Psoas muscle (tissue), 8 donors: ENCODE results near the gene CLCN2. TPM values are rescaled to one million over a fixed set of nuclear protein-coding genes. Genes with fewer than 3 reads are reported as not detected.
A peak's percentile ranks its signal among the peaks of the same experiment; 100 is the strongest.

ENCODE experiments used
- ATAC-seq, 4 donors: fragments of 200-7000 bp; cut with Tn5 transposase; one replicate each; pipeline ENCODE4 v1.9.1; 2020; ENCODE audit warnings: moderate library complexity in 3 of 4, mild to moderate bottlenecking in 2 of 4
- DNase-seq, 2 donors: peaks; one replicate each; pipeline ENCODE4 v3.0.0-alpha.2; 2020
- H3K27ac ChIP-seq: fragments of 200-600 bp; one replicate; pipeline ENCODE4 v1.8.0; 2022
- H3K27me3 ChIP-seq, 3 donors: fragments of 200-600 bp in 1 of 3; one replicate each; pipeline versions ENCODE4 v1.6.1 to v1.8.0; 2013 to 2022; ENCODE audit warnings: low read length in 2 of 3, mild to moderate bottlenecking in 2 of 3, moderate library complexity in 1 of 3; ENCODE audit not compliant: insufficient read depth in 3 of 3
- H3K36me3 ChIP-seq, 2 donors: fragments of 200-600 bp in 1 of 2; one replicate each; pipeline versions ENCODE4 v1.6.1 to v1.8.0; 2013 to 2022; ENCODE audit warnings: low read depth in 1 of 2, mild to moderate bottlenecking in 1 of 2, moderate library complexity in 1 of 2; ENCODE audit not compliant: insufficient read depth in 1 of 2
- H3K4me1 ChIP-seq: fragments of 200-600 bp; one replicate; pipeline ENCODE4 v1.8.0; 2022
- H3K4me3 ChIP-seq: fragments of 200-600 bp; one replicate; pipeline ENCODE4 v1.8.0; 2022; ENCODE audit warnings: mild to moderate bottlenecking
- H3K9me3 ChIP-seq: fragments of 200-600 bp; one replicate; pipeline ENCODE4 v1.8.0; 2022
- WGBS, 3 donors: extraction: QIAGEN DNeasy Blood & Tissue Kit; methylation state at CpG; one replicate each; pipeline versions ENCODE4 v1.1.6 to v1.1.7; 2013; 5-methylcytosine and 5-hydroxymethylcytosine counted together
- intact Hi-C, 2 donors: fragments of 100-400 bp; cut with DNase I; formaldehyde crosslinking; loops; one replicate each; pipeline versions ENCODE4 v1.11.0 to v1.14.2; 2022
- polyA plus RNA-seq, 3 donors: library from polyadenylated mRNA; stranded (reverse); fragments of 200-250 nt; gene quantifications; one replicate each; pipeline ENCODE4 v1.2.3, GENCODE V29; 2013
- total RNA-seq, 4 donors: library from RNA; stranded (reverse); fragmentation: NEBNext Ultra II Directional in 2 of 4; extraction: Animal tissue kit (Norgen Biotek cat#: 25700) in 2 of 4; gene quantifications; one replicate each; pipeline versions ENCODE4 v1.2.1 to v1.2.4, GENCODE V29; 2021 to 2023
- TF ChIP-seq, protein P1 (sequence below): fragments of 200-600 bp; IDR thresholded peaks from one replicate; pipeline ENCODE4 v1.8.0; 2022; ENCODE audit warnings: antibody characterized with exemption
- donor health status: healthy with polysubstance abuse.
- donor health status: DM: no; HTN: no; CAD: no; lungs with moderate emphysema.
- donor health status: Bipolar disorder and iron deficiency.
- donor health status: healthy.
- donor health status: DM: yes; HTN: yes; CAD: no.
- donor health status: DM: no; HTN: no; CAD: no.
- donor health status: DM: no; HTN: no; CAD: no.
- donor health status: DM: yes; HTN: yes; CAD: no.

The CLCN2 gene
- total and polyA plus RNA-seq, 7 donors, result 0.64 to 2.8 (median 1.6) TPM

GRCh38 chr3:184327171-184327570 lies 34.2 kb downstream of the CLCN2 start:
- Histone ChIP-seq H3K27ac (no peak overlapping the region), H3K4me1 (peaks cover 29% of the 10 kb centered on the region), H3K27me3 (no peaks in the 10 kb centered on the region), H3K4me3 (no peak overlapping the region), H3K36me3 (peaks cover 36 to 100% of the 10 kb centered on the region in 2 donors), H3K9me3 (no peaks in the 10 kb centered on the region)
- TF ChIP-seq, protein P1, sequence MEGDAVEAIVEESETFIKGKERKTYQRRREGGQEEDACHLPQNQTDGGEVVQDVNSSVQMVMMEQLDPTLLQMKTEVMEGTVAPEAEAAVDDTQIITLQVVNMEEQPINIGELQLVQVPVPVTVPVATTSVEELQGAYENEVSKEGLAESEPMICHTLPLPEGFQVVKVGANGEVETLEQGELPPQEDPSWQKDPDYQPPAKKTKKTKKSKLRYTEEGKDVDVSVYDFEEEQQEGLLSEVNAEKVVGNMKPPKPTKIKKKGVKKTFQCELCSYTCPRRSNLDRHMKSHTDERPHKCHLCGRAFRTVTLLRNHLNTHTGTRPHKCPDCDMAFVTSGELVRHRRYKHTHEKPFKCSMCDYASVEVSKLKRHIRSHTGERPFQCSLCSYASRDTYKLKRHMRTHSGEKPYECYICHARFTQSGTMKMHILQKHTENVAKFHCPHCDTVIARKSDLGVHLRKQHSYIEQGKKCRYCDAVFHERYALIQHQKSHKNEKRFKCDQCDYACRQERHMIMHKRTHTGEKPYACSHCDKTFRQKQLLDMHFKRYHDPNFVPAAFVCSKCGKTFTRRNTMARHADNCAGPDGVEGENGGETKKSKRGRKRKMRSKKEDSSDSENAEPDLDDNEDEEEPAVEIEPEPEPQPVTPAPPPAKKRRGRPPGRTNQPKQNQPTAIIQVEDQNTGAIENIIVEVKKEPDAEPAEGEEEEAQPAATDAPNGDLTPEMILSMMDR, result no peak
- intact Hi-C loops, result no loop called here
- DNase-seq, result no peak
- WGBS, 3 donors, result 91 to 94% (median 93%) methylated on average over 21 of the region's 21 CpGs
- no peak for ATAC-seq

DNA sequence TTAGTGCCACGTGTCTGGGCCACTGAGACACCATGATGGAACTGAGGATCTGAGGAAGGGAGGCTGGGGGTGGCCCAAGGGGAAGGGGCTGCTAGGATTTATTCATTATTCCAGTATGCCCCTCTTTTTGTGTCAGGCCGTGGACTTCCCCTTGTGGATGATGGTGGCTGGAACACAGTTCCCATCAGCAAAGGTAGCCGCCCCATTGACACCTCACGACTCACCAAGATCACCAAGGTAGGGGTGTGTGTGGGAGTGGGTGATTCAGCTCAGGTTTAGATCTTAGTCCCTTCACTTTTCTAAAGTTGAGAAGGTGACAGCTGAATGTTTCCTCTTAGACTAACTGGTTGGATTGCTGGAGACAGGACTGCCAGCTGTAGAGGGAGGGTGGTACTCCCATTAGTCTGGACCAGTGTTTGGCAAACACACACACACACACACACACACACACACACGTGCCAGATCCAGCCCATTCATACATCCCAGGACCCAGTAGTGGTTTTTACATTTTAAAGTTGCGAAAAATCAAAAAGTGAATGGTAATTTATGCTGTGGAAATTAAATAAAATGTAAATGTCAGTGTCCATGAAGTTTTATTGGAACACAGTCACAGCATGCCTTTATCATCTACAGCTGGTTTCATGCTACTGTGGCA lies 35.6 kb downstream of the CLCN2 start:
- Histone ChIP-seq H3K4me3 (no peak overlapping the region), H3K27ac (peak overlapping the region; percentile 46), H3K9me3 (no peaks in the 10 kb centered on the region), H3K4me1 (peaks cover 37% of the 10 kb centered on the region), H3K36me3 (peaks cover 37 to 100% of the 10 kb centered on the region in 2 donors), H3K27me3 (no peaks in the 10 kb centered on the region)
- intact Hi-C loops, result no loop called here
- WGBS, 3 donors, result 76 to 83% (median 78%) methylated on average over 6 of the region's 6 CpGs
- TF ChIP-seq, protein P1, result no peak
- no peak for ATAC-seq
- DNase-seq, result no peak

DNA sequence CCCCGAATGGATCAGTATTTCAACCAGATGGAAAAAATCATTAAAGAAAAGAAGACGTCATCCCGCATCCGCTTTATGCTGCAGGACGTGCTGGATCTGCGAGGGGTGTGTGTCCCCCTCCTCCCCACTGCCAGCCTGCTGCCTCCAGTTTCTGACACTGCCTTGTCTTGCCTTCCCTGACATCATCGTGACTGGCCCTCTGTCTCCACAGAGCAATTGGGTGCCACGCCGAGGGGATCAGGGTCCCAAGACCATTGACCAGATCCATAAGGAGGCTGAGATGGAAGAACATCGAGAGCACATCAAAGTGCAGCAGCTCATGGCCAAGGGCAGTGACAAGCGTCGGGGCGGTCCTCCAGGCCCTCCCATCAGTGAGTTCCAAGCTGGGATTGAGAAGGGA lies 36.1 kb downstream of the CLCN2 start:
- 86 to 91% (median 88%) methylated on average over 13 of the region's 13 CpGs for WGBS, 3 donors
- DNase-seq, result no peak
- TF ChIP-seq, protein P1, result no peak
- intact Hi-C loops, result no loop called here
- Histone ChIP-seq H3K27me3 (no peaks in the 10 kb centered on the region), H3K4me1 (peaks cover 40% of the 10 kb centered on the region), H3K9me3 (no peaks in the 10 kb centered on the region), H3K36me3 (peaks cover 41 to 100% of the 10 kb centered on the region in 2 donors), H3K27ac (no peak overlapping the region), H3K4me3 (no peak overlapping the region)
- no peak for ATAC-seq

- Histone ChIP-seq H3K4me3 (peak overlapping the region; percentile 71), H3K27ac (peak overlapping the region; percentile 90), H3K36me3 (peaks cover 36 to 86% of the 10 kb centered on the region in 2 donors), H3K27me3 (no peaks in the 10 kb centered on the region), H3K9me3 (no peaks in the 10 kb centered on the region), H3K4me1 (peaks cover 50% of the 10 kb centered on the region)
- intact Hi-C loops, result loop anchor here in 1 of 2 donors (1.0 kb wide), 1 partner anchor 10 kb away; no protein-coding TSS in a partner anchor
- DNase-seq, result peak; percentile 69 to 86
- TF ChIP-seq, protein P1, result no peak
- ATAC-seq, result peak; percentile 9 to 57 (median 38)
- 34 to 53% (median 43%) methylated on average over 8 of the region's 8 CpGs for WGBS, 3 donors
Measured at GRCh38 chr3:184323696-184324095, 37.7 kb downstream of the CLCN2 start.
